ENCODE results near the gene ABHD11.

DNA sequence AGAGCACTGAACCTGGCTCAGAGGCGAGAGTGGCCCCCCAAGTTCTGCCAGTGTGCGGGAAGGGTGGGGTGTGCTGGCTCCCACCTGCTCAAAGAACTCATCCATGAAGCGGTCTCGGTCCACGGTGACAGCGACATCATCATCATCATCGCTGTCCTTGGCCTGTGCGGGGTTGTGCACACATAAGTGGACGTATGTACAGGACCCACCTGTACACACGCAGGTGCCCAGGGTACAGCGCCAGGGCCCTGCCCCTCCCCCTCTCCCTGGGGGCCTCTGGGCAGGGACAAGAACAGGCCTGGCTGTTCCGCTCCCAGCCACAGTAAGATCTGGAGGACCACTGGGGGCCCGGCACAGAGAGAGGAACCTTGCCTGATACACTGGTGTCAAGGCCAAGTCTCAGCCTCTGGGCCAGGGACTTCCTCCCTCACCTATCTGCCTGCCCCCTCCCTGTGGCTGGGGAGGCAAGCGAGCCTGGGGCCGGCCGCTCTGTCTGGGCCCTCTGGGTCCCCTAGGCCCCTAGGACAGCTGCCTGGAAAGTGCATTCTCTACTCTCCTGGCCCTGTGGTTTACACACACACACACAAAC lies 29.5 kb downstream of the ABHD11 start:
- no peak for TF ChIP-seq POLR2A (IDR thresholded peaks at IDR 0.05)
- TF ChIP-seq, protein P1, sequence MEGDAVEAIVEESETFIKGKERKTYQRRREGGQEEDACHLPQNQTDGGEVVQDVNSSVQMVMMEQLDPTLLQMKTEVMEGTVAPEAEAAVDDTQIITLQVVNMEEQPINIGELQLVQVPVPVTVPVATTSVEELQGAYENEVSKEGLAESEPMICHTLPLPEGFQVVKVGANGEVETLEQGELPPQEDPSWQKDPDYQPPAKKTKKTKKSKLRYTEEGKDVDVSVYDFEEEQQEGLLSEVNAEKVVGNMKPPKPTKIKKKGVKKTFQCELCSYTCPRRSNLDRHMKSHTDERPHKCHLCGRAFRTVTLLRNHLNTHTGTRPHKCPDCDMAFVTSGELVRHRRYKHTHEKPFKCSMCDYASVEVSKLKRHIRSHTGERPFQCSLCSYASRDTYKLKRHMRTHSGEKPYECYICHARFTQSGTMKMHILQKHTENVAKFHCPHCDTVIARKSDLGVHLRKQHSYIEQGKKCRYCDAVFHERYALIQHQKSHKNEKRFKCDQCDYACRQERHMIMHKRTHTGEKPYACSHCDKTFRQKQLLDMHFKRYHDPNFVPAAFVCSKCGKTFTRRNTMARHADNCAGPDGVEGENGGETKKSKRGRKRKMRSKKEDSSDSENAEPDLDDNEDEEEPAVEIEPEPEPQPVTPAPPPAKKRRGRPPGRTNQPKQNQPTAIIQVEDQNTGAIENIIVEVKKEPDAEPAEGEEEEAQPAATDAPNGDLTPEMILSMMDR (IDR thresholded peaks at IDR 0.05): no peak
